HG03342 (cell line): Measurements from ENCODE around the gene DHX34.
"Not testable (repeated sequence)": the region's sequence is repeated elsewhere in the genome, so short reads cannot be mapped to it uniquely, and the experiment has no call there.

Experiments
- ATAC-seq: cut with Tn5 transposase; IDR thresholded peaks from one replicate; pipeline ENCODE4 v1.9.1; 2021; ENCODE audit warnings: mild to moderate bottlenecking, moderate library complexity; ENCODE audit not compliant: unreplicated experiment

Gene DHX34, protein sequence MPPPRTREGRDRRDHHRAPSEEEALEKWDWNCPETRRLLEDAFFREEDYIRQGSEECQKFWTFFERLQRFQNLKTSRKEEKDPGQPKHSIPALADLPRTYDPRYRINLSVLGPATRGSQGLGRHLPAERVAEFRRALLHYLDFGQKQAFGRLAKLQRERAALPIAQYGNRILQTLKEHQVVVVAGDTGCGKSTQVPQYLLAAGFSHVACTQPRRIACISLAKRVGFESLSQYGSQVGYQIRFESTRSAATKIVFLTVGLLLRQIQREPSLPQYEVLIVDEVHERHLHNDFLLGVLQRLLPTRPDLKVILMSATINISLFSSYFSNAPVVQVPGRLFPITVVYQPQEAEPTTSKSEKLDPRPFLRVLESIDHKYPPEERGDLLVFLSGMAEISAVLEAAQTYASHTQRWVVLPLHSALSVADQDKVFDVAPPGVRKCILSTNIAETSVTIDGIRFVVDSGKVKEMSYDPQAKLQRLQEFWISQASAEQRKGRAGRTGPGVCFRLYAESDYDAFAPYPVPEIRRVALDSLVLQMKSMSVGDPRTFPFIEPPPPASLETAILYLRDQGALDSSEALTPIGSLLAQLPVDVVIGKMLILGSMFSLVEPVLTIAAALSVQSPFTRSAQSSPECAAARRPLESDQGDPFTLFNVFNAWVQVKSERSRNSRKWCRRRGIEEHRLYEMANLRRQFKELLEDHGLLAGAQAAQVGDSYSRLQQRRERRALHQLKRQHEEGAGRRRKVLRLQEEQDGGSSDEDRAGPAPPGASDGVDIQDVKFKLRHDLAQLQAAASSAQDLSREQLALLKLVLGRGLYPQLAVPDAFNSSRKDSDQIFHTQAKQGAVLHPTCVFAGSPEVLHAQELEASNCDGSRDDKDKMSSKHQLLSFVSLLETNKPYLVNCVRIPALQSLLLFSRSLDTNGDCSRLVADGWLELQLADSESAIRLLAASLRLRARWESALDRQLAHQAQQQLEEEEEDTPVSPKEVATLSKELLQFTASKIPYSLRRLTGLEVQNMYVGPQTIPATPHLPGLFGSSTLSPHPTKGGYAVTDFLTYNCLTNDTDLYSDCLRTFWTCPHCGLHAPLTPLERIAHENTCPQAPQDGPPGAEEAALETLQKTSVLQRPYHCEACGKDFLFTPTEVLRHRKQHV

DNA sequence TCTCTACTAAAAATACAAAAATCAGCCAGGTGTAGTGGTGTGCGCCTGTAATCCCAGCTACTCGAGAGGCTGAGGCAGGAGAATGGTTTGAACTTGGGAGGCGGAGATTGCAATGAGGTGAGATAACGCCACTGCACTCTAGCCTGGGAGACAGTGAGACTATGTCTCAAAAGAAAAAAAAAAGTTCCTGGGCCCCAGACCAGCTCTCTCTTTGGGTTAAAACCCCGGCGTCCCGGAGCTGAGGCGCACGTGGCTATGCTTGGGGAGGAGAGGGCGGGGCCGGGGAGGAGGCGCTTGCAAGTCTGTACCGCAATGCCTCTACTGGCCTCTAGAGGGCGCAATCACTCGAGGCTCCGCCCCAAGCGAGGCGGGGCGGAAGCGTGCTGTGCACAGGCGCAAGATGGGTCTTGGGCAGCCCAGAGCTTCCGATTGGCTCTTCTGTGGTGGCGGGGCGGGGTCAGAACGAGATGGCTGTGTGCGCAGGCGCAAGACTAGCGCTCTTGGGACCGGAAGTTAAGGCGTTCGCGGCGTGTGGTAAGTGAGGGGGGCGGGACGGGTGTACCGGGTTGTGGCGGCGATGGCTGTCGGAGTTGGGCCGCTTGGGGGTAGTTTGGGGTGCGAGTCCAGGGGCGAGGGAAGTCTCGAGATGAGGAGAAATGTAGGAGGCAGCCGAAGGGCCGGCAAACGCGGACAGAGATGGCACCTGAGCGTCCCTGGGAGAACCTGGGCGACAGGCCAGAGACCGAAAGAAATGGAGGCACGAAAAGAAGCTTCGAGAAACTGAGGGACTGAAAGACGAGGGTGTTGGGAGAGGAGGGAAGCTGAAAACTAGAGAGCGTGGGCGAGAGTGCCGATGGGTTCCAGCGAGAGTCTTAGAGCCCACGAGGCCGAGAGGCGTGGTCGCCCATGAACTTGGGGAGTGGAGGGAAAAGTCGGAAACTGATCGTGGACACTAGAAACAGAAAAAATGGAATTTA is at the start of gene DHX34:
Gene DHX34 (plus strand): TSS at position 497 of the 977 bp plus-strand sequence. CDS start 3,716 bp downstream, outside the sequence.
- peak; percentile 97 for ATAC-seq

GRCh38 chr19:47300867-47301266 is 48.2 kb upstream of the DHX34 start:
- ATAC-seq: not testable (repeated sequence)

GRCh38 chr19:47302249-47302648 is 46.9 kb upstream of the DHX34 start:
- no peak for ATAC-seq

GRCh38 chr19:47303966-47304365 is 45.1 kb upstream of the DHX34 start:
- ATAC-seq: no peak

DNA sequence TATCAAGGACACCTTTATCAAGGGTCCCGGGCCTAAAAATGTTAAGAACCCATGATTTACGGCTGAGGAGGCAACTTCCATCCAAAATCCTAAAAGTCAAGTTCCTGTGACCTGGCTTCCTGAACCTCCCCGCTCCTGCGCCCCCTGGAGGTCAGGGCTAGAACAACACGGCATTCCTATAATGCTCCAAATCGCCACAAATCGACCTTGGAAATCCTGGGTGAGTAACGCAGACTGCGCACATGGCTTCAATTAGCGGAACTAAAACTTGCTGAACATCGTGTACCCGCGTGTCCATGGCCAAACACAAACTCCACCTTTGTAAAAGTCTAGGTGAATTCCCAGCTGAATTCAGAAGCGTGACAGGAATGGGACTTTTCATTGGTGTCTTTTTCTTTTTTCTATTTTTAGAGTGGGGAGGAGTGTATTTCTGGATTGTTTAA is 43.8 kb upstream of the DHX34 start:
- ATAC-seq: no peak

DNA sequence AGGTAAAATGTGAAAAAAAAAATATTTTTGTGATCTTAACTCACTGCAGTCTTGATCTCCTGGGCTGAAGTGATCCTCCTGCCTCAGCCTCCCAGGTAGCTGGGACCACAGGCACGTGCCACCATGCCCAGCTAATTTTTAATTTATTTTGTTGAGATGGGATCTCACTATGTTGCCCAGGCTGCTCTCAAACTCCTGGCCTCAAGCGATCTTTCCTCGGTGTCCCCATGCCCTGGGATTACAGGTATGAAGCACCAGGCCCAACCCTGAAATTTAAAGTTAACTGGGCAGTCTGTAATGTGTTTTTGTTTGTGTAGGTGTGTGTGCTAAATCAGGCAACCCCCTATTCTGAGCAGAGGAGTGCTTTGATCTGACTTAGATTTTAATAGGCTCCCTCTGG is 42.8 kb upstream of the DHX34 start:
- ATAC-seq: no peak

DNA sequence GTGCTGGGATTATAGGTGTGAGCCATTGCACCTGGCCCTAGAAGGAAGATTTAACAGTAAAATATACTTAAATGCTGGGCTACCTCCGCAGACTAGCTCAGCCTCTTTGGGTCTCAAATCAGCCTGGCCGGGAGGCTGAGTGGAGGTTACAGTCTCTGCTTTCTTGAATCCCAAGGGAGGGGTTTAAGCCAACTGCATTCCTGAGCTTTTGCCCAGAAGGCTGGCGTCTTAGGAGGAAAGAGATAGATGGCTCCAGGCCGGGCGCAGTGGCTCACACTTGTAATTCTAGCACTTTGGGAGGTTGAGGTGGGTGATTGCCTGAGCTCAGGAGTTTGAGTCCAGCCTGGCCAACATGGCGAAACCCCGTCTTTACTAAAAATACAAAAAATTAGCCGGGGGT is 40.1 kb upstream of the DHX34 start:
- ATAC-seq: no peak

DNA sequence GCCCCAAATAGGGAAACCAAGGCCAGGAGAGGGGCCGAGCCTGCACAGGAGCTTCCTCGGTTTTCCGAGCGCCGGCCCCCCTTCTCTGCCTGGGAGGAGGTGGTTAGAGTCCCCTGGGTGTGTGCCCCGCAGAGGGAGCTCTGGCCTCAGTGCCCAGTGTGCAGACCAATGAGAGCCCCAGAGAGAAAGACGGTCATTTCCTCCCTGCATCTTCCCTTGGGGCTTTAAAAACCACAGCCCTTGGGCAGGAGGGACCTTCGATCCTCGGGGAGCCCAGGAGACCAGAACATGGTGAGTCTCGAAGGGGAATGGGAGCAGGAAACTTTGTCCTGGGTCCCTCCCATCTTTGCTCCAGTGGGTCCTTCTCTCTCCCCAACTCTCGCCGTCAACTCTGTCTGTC is 39.5 kb upstream of the DHX34 start, which contains the start of gene C5AR1:
Gene C5AR1 (plus strand): TSS at position 254 of the 400 bp plus-strand sequence. CDS start 35 bp downstream, at position 289.
- ATAC-seq: no peak

DNA sequence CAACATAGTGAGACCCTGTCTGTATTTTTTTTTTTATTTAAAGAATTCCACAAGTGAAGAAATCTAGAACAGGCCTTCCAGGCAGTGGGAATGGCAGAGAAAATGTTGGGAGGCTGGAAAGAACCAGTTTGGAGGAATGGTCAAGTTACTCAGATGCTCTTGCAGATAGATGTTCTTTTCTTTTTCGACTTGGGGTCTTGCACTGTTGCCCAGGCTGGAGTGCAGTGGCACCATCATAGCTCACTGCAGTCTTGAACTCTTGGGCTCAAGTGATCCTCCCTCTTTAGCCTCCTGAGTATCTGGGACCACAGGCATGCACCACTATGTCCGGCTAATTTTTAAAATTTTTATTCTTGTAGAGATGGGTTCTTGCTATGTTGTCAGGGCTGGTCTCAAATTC is 38.8 kb upstream of the DHX34 start:
- no peak for ATAC-seq

GRCh38 chr19:47310819-47311218 is 38.3 kb upstream of the DHX34 start:
- no peak for ATAC-seq

- ATAC-seq: no peak
These were observed 36.6 kb upstream of the DHX34 start for GRCh38 chr19:47312366-47313006.

GRCh38 chr19:47313754-47314295 is 35.3 kb upstream of the DHX34 start:
- ATAC-seq: no peak

GRCh38 chr19:47315125-47315821 is 33.8 kb upstream of the DHX34 start:
- no peak for ATAC-seq

DNA sequence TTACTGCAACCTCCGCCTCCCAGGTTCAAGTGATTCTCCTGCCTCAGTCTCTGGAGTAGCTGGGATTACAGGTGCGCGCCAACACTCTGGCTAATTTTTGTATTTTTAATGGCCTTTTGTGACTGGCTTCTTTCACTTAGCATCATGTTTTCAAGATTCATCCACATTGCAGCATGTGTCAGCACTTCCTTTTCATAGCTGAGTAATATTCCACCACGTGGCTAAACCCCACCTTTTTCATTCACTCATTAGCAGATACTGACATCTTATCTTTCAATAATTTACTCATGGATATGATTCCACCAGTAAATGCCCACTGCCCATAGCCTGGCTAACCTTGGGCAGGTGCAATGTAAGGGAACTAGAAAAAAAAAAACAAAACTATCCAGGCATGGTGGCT is 32.6 kb upstream of the DHX34 start:
- no peak for ATAC-seq

GRCh38 chr19:47319923-47320871 is 28.9 kb upstream of the DHX34 start:
- ATAC-seq: no peak

DNA sequence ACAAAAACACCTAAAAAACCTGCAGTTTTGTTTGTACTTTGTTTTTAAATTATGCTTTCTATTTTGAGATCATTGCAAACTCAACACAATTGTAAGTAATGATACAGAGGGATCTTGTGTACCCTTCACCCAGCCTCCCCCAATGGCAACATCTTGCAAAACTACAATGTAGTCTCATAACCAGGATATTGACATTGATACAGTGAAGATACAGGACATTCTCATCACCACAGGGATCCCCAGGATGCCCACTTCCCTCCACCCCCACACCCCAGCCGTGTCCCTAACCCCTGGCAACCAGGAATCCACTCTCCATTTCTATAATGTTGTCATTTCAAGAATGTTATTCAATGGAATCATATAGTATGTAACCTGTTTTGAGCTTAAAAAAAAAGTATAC is 27.5 kb upstream of the DHX34 start:
- ATAC-seq: no peak

DNA sequence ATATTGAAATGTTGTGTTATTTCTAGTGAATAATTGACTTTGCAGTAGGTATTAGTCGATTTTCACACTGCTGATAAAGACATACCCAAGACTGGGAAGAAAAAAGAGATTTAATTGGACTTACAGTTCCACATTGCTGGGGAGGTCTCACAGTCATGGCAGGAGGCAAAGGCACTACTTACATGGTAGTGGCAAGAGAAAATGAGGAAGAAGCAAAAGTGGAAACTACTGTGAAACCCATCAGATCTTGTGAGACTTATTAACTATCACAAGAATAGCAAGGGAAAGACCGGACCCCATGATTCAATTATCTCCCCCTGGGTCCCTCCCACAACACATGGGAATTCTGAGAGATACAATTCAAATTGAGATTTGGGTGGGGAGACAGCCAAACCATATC is 27.1 kb upstream of the DHX34 start:
- ATAC-seq: no peak

GRCh38 chr19:47323409-47323808 is 25.7 kb upstream of the DHX34 start:
- no peak for ATAC-seq
